ENCODE data around the gene CEP104. TPM values are rescaled to one million over a fixed set of nuclear protein-coding genes. Genes with fewer than 3 reads are reported as not detected.

CEP104 gene
- total RNA-seq, 1 donor from 2014 or later = 35.1 TPM

DNA sequence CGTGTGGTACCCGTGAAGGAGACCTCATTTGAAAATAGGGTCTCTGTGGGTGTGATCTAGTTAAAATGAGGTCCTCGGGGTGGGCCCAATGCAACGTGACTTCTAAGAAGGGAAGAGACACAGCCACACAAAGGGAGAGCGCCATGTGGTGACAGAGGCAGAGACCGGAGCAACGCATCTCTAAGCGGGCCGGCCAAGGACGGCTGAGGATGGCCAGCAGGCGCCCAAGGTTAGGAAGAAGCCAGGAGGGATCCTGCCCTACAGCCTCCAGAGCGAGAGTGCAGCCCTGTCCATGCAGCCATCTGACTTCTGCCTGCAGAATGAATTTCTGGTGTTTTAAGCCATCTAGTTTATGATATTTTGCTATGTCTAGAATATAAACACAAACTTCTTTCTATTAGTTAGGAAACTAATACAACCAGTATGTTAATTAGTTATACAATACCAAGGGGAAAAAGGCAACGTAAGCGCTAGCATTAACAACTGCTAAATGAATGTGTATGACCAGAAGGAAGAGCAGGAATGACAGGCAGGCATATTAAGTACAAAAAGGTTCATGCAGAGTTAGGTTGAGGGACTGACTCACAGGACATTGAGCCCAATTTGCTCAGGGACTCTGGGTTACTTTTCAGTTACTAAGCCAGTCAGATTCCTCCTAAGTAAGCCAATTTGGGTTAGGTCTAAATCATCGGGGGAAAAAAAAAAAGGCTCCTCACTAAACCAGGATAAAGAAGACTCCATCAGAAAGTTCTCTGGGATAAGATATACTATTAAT is 4.1 kb downstream of the CEP104 start:
- no peak for DNase-seq (ENCODE audit: extremely low spot score, unreplicated experiment)
- Mint-ChIP-seq H3K9me3 (ENCODE audit: unreplicated experiment) (no peaks in the 10 kb centered on the region), H3K27me3 (ENCODE audit: unreplicated experiment) (no peaks in the 10 kb centered on the region), H3K4me3 (ENCODE audit: unreplicated experiment) (no peak overlapping the region), H3K36me3 (ENCODE audit: unreplicated experiment) (peaks cover 11% of the 10 kb centered on the region), H3K4me1 (ENCODE audit: unreplicated experiment) (peaks cover 19% of the 10 kb centered on the region), H3K27ac (ENCODE audit: unreplicated experiment) (no peak overlapping the region)
- TF ChIP-seq, protein P1, sequence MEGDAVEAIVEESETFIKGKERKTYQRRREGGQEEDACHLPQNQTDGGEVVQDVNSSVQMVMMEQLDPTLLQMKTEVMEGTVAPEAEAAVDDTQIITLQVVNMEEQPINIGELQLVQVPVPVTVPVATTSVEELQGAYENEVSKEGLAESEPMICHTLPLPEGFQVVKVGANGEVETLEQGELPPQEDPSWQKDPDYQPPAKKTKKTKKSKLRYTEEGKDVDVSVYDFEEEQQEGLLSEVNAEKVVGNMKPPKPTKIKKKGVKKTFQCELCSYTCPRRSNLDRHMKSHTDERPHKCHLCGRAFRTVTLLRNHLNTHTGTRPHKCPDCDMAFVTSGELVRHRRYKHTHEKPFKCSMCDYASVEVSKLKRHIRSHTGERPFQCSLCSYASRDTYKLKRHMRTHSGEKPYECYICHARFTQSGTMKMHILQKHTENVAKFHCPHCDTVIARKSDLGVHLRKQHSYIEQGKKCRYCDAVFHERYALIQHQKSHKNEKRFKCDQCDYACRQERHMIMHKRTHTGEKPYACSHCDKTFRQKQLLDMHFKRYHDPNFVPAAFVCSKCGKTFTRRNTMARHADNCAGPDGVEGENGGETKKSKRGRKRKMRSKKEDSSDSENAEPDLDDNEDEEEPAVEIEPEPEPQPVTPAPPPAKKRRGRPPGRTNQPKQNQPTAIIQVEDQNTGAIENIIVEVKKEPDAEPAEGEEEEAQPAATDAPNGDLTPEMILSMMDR (IDR thresholded peaks at IDR 0.05) = no peak

DNA sequence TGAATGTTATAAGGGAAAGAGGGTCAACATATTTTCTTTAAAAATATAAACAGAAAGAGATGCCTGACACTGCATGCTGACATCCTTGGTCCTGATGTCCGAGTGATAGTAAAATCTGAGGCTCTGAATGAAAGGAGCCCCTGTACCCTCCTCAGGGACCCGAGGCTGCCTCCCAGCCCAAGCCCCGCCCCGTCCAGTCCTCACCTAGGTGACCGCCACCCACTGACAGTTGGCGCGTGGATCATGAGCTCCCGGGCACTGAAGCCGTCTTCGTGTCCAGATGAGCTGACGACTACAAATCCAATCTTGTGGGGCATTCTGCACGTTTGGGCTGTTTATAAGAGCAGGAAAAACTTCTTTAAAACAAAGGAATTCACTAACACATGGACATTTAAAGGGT is 4.9 kb downstream of the CEP104 start:
- Mint-ChIP-seq H3K4me3 (ENCODE audit: unreplicated experiment) (no peak overlapping the region), H3K27ac (ENCODE audit: unreplicated experiment) (no peak overlapping the region), H3K36me3 (ENCODE audit: unreplicated experiment) (peaks cover 12% of the 10 kb centered on the region), H3K4me1 (ENCODE audit: unreplicated experiment) (peaks cover 18% of the 10 kb centered on the region), H3K9me3 (ENCODE audit: unreplicated experiment) (no peaks in the 10 kb centered on the region), H3K27me3 (ENCODE audit: unreplicated experiment) (no peaks in the 10 kb centered on the region)
- TF ChIP-seq, protein P1 (IDR thresholded peaks at IDR 0.05) = no peak
- no peak for DNase-seq (ENCODE audit: extremely low spot score, unreplicated experiment)

GRCh38 chr1:3851292-3851691 is 5.7 kb downstream of the CEP104 start:
- no peaks in the 10 kb centered on the region for H3K9me3 Mint-ChIP-seq (ENCODE audit: unreplicated experiment)
- H3K27ac Mint-ChIP-seq (ENCODE audit: unreplicated experiment) = no peak overlapping the region
- peaks cover 17% of the 10 kb centered on the region for H3K36me3 Mint-ChIP-seq (ENCODE audit: unreplicated experiment)
- no peak for DNase-seq (ENCODE audit: extremely low spot score, unreplicated experiment)
- H3K4me1 Mint-ChIP-seq (ENCODE audit: unreplicated experiment) = peaks cover 16% of the 10 kb centered on the region
- TF ChIP-seq, protein P1 (IDR thresholded peaks at IDR 0.05) = no peak
- no peaks in the 10 kb centered on the region for H3K27me3 Mint-ChIP-seq (ENCODE audit: unreplicated experiment)
- no peak overlapping the region for H3K4me3 Mint-ChIP-seq (ENCODE audit: unreplicated experiment)

- Mint-ChIP-seq H3K27ac (ENCODE audit: unreplicated experiment) (no peak overlapping the region), H3K4me1 (ENCODE audit: unreplicated experiment) (peaks cover 11% of the 10 kb centered on the region), H3K27me3 (ENCODE audit: unreplicated experiment) (no peaks in the 10 kb centered on the region), H3K4me3 (ENCODE audit: unreplicated experiment) (no peak overlapping the region), H3K9me3 (ENCODE audit: unreplicated experiment) (no peaks in the 10 kb centered on the region), H3K36me3 (ENCODE audit: unreplicated experiment) (peaks cover 17% of the 10 kb centered on the region)
- TF ChIP-seq, protein P1 (IDR thresholded peaks at IDR 0.05) = no peak
- no peak for DNase-seq (ENCODE audit: extremely low spot score, unreplicated experiment)
Measured at GRCh38 chr1:3850857-3851256, 6.2 kb downstream of the CEP104 start.

- H3K4me3 Mint-ChIP-seq (ENCODE audit: unreplicated experiment) = no peak overlapping the region
- no peak overlapping the region for H3K27ac Mint-ChIP-seq (ENCODE audit: unreplicated experiment)
- H3K27me3 Mint-ChIP-seq (ENCODE audit: unreplicated experiment) = no peaks in the 10 kb centered on the region
- TF ChIP-seq, protein P1 (IDR thresholded peaks at IDR 0.05) = no peak
- no peaks in the 10 kb centered on the region for H3K9me3 Mint-ChIP-seq (ENCODE audit: unreplicated experiment)
- H3K4me1 Mint-ChIP-seq (ENCODE audit: unreplicated experiment) = no peaks in the 10 kb centered on the region
- H3K36me3 Mint-ChIP-seq (ENCODE audit: unreplicated experiment) = peaks cover 35% of the 10 kb centered on the region
- DNase-seq (ENCODE audit: extremely low spot score, unreplicated experiment) = no peak
Measured at GRCh38 chr1:3847081-3847480, 9.9 kb downstream of the CEP104 start.

All from osteocyte (in vitro differentiated cells).